ENCODE data around the gene SMIM36. TPM values are rescaled to one million over a fixed set of nuclear protein-coding genes. Genes with fewer than 3 reads are reported as not detected.

The SMIM36 gene
- total RNA-seq, 1 experiment from 2014 or later: not detected

- intact Hi-C loops (cut with micrococcal nuclease; ENCODE audit: unreplicated experiment): loop anchor here (5.0 kb wide), 1 partner anchor 96 kb away; the partner anchor contains the start of gene SMIM36
- DNase-seq: no peak
- CTCF ChIA-PET: interaction anchor here (1.5 kb wide), 1 partner anchor 98 kb away, joined by 3 read pairs; no protein-coding TSS in a partner anchor
- TF ChIP-seq, protein P1, sequence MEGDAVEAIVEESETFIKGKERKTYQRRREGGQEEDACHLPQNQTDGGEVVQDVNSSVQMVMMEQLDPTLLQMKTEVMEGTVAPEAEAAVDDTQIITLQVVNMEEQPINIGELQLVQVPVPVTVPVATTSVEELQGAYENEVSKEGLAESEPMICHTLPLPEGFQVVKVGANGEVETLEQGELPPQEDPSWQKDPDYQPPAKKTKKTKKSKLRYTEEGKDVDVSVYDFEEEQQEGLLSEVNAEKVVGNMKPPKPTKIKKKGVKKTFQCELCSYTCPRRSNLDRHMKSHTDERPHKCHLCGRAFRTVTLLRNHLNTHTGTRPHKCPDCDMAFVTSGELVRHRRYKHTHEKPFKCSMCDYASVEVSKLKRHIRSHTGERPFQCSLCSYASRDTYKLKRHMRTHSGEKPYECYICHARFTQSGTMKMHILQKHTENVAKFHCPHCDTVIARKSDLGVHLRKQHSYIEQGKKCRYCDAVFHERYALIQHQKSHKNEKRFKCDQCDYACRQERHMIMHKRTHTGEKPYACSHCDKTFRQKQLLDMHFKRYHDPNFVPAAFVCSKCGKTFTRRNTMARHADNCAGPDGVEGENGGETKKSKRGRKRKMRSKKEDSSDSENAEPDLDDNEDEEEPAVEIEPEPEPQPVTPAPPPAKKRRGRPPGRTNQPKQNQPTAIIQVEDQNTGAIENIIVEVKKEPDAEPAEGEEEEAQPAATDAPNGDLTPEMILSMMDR (IDR thresholded peaks at IDR 0.05; ENCODE audit: unreplicated experiment): no peak
- Mint-ChIP-seq H3K9me3 (ENCODE audit: low read depth, unreplicated experiment) (no peaks in the 10 kb centered on the region), H3K36me3 (ENCODE audit: insufficient read depth, unreplicated experiment) (peaks cover 18% of the 10 kb centered on the region), H3K27me3 (ENCODE audit: unreplicated experiment) (no peaks in the 10 kb centered on the region), H3K27ac (ENCODE audit: unreplicated experiment) (no peak overlapping the region), H3K4me1 (ENCODE audit: low read depth, unreplicated experiment) (peaks cover 35% of the 10 kb centered on the region), H3K4me3 (ENCODE audit: low read depth, unreplicated experiment) (no peak overlapping the region)
- no TSS peak for BruUV-seq (replicated peaks)
These were observed 94.7 kb downstream of the SMIM36 start for GRCh38 chr17:55416470-55417052.

DNA sequence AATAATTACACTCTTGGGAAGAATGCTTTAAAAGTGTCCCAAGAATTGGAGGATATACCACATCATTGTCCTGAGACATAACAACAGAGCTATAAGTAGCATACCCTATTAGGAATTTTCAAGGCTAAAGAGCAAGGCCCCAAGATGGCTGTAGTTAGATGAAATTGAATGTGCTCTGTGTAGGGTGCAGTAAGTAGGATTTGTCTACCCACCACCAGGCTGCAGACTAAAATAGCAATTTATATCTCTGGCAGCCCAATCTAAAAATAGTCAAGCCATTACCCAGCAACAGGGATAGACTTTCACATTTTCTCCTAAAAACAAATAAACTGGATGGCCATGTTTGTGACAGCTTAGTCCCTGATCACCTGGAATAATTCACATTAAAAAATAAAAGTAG is 95.3 kb downstream of the SMIM36 start:
- CTCF ChIA-PET: interaction anchor here (1.5 kb wide), 1 partner anchor 98 kb away, joined by 3 read pairs; no protein-coding TSS in a partner anchor
- H3K4me1 Mint-ChIP-seq (ENCODE audit: low read depth, unreplicated experiment): peaks cover 35% of the 10 kb centered on the region
- H3K27ac Mint-ChIP-seq (ENCODE audit: unreplicated experiment): no peak overlapping the region
- no TSS peak for BruUV-seq (replicated peaks)
- TF ChIP-seq, protein P1 (IDR thresholded peaks at IDR 0.05; ENCODE audit: unreplicated experiment): no peak
- H3K36me3 Mint-ChIP-seq (ENCODE audit: insufficient read depth, unreplicated experiment): peaks cover 12% of the 10 kb centered on the region
- intact Hi-C loops (cut with micrococcal nuclease; ENCODE audit: unreplicated experiment): loop anchor here (5.0 kb wide), 1 partner anchor 96 kb away; the partner anchor contains the start of gene SMIM36
- no peaks in the 10 kb centered on the region for H3K9me3 Mint-ChIP-seq (ENCODE audit: low read depth, unreplicated experiment)
- H3K27me3 Mint-ChIP-seq (ENCODE audit: unreplicated experiment): no peaks in the 10 kb centered on the region
- no peak for DNase-seq
- H3K4me3 Mint-ChIP-seq (ENCODE audit: low read depth, unreplicated experiment): no peak overlapping the region

- H3K4me3 Mint-ChIP-seq (ENCODE audit: low read depth, unreplicated experiment): no peak overlapping the region
- peaks cover 2% of the 10 kb centered on the region for H3K36me3 Mint-ChIP-seq (ENCODE audit: insufficient read depth, unreplicated experiment)
- DNase-seq: no peak
- intact Hi-C loops (cut with micrococcal nuclease; ENCODE audit: unreplicated experiment): loop anchor here (5.0 kb wide), 1 partner anchor 97 kb away; the partner anchor contains the start of gene SMIM36
- H3K9me3 Mint-ChIP-seq (ENCODE audit: low read depth, unreplicated experiment): no peaks in the 10 kb centered on the region
- peaks cover 34% of the 10 kb centered on the region for H3K4me1 Mint-ChIP-seq (ENCODE audit: low read depth, unreplicated experiment)
- H3K27ac Mint-ChIP-seq (ENCODE audit: unreplicated experiment): no peak overlapping the region
- CTCF ChIA-PET: no interaction called here
- no peaks in the 10 kb centered on the region for H3K27me3 Mint-ChIP-seq (ENCODE audit: unreplicated experiment)
- TF ChIP-seq, protein P1 (IDR thresholded peaks at IDR 0.05; ENCODE audit: unreplicated experiment): no peak
- no TSS peak for BruUV-seq (replicated peaks)
These were observed 96.3 kb downstream of the SMIM36 start for GRCh38 chr17:55414983-55415382.

DNA sequence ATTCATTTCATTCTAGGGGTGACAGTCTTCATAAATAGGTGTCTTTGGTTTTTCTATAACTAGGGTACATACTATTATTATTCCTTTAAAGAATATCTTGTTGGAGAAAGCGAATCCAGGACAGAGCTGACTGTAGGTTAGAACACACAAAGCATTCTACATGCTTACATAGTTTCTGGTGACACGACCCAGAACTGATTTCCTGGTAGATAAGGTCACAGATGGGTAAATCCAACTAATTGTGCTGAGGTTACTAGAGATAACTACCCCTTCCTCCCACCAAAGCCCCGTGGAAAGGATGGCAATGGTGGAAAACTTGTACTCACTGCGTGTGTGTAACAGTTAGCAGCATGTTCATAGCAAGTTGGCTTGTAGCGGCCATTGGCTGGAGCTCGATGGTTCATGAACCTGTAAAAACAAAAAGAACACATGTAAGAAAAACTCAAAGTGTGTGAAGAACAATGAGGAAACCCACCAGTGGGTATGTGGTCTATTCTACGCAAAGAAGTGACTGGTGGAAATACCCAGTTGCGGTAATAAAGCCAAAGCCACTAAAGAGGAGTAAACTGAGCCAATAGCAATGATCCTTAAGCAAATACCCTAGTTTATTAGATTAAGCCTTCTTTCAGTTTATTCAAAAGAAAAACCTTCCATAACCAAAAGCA is 97.3 kb downstream of the SMIM36 start:
- no peak overlapping the region for H3K27ac Mint-ChIP-seq (ENCODE audit: unreplicated experiment)
- TF ChIP-seq, protein P1 (IDR thresholded peaks at IDR 0.05; ENCODE audit: unreplicated experiment): no peak
- no TSS peak for BruUV-seq (replicated peaks)

More for the DNA sequence above, 97.3 kb downstream of the SMIM36 start:
- DNase-seq: no peak
- H3K9me3 Mint-ChIP-seq (ENCODE audit: low read depth, unreplicated experiment): no peaks in the 10 kb centered on the region
- peaks cover 23% of the 10 kb centered on the region for H3K4me1 Mint-ChIP-seq (ENCODE audit: low read depth, unreplicated experiment)
- H3K4me3 Mint-ChIP-seq (ENCODE audit: low read depth, unreplicated experiment): no peak overlapping the region
- no peaks in the 10 kb centered on the region for H3K27me3 Mint-ChIP-seq (ENCODE audit: unreplicated experiment)
- H3K36me3 Mint-ChIP-seq (ENCODE audit: insufficient read depth, unreplicated experiment): no peaks in the 10 kb centered on the region
- intact Hi-C loops (cut with micrococcal nuclease; ENCODE audit: unreplicated experiment): no loop called here
- CTCF ChIA-PET: no interaction called here
